Anterior cingulate cortex (tissue), 58 donors: ENCODE results near the gene OSBPL9.
"Not testable (repeated sequence)": the region's sequence is repeated elsewhere in the genome, so short reads cannot be mapped to it uniquely, and the experiment has no call there.

Experiments
- DNase-seq, 58 donors: peaks; one replicate each; lab custom pipeline; 2025; lab: John Stamatoyannopoulos, UW

Gene OSBPL9

GRCh38 chr1:51634618-51635017 lies 17.7 kb downstream of the OSBPL9 start:
- no peak for DNase-seq

GRCh38 chr1:51635615-51636014 lies 18.7 kb downstream of the OSBPL9 start:
- DNase-seq, result no peak

- DNase-seq, result no peak
Measured at GRCh38 chr1:51636191-51636590, 19.3 kb downstream of the OSBPL9 start.

- no peak for DNase-seq
Measured at GRCh38 chr1:51636764-51637522, 20.1 kb downstream of the OSBPL9 start.

GRCh38 chr1:51638350-51638749 lies 21.5 kb downstream of the OSBPL9 start:
- DNase-seq, result no peak

GRCh38 chr1:51639694-51640093 lies 22.8 kb downstream of the OSBPL9 start:
- no peak for DNase-seq

- DNase-seq, result no peak
Measured at GRCh38 chr1:51641096-51641495, 24.2 kb downstream of the OSBPL9 start.

GRCh38 chr1:51642739-51643142 lies 25.8 kb downstream of the OSBPL9 start:
- no peak for DNase-seq

- DNase-seq, result no peak
Measured at GRCh38 chr1:51643362-51643761, 26.5 kb downstream of the OSBPL9 start.

GRCh38 chr1:51644020-51644419 lies 27.1 kb downstream of the OSBPL9 start:
- no peak for DNase-seq

- DNase-seq, result no peak
Measured at GRCh38 chr1:51644533-51645197, 27.8 kb downstream of the OSBPL9 start.

- not testable (repeated sequence) for DNase-seq
Measured at GRCh38 chr1:51646592-51646991, 29.7 kb downstream of the OSBPL9 start.

GRCh38 chr1:51648180-51649109 lies 31.6 kb downstream of the OSBPL9 start:
- DNase-seq, result no peak

GRCh38 chr1:51649593-51650091 lies 32.8 kb downstream of the OSBPL9 start:
- no peak for DNase-seq

GRCh38 chr1:51650198-51650597 lies 33.3 kb downstream of the OSBPL9 start:
- no peak for DNase-seq

- DNase-seq, result no peak
Measured at GRCh38 chr1:51651552-51651942, 34.7 kb downstream of the OSBPL9 start.

- no peak for DNase-seq
Measured at GRCh38 chr1:51652599-51652998, 35.7 kb downstream of the OSBPL9 start.

- no peak for DNase-seq
Measured at GRCh38 chr1:51653127-51653526, 36.2 kb downstream of the OSBPL9 start.

GRCh38 chr1:51654000-51654399 lies 37.1 kb downstream of the OSBPL9 start:
- no peak for DNase-seq

- DNase-seq, result no peak
Measured at GRCh38 chr1:51656374-51656773, 39.5 kb downstream of the OSBPL9 start.

- no peak for DNase-seq
Measured at GRCh38 chr1:51660580-51660979, 43.7 kb downstream of the OSBPL9 start.
